ENCODE data around the gene USH2A.

Gene USH2A

DNA sequence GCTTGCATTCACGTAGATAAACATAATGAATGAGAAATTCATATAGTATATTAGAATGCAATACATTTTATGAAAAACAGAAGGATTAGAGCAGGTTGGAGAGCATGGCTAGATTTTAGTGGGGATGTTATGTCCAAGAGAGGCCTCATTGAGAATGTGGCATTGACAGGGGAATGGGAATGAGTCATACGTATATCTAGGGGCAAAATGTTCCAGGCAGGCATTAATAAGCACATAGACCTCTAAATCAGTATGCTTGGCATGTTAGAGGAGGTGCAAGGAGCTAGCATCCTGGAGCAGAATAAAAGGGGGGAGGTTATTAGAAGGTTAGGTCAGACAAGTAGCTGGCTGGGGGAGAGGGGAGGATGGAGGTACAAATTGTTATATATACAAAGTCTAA is 93.0 kb downstream of the USH2A start:
- no peak for DNase-seq (ENCODE audit: low read depth)
- no peak overlapping the region for H3K4me3 ChIP-seq (ENCODE audit: low read length)
- TF ChIP-seq, protein P1, sequence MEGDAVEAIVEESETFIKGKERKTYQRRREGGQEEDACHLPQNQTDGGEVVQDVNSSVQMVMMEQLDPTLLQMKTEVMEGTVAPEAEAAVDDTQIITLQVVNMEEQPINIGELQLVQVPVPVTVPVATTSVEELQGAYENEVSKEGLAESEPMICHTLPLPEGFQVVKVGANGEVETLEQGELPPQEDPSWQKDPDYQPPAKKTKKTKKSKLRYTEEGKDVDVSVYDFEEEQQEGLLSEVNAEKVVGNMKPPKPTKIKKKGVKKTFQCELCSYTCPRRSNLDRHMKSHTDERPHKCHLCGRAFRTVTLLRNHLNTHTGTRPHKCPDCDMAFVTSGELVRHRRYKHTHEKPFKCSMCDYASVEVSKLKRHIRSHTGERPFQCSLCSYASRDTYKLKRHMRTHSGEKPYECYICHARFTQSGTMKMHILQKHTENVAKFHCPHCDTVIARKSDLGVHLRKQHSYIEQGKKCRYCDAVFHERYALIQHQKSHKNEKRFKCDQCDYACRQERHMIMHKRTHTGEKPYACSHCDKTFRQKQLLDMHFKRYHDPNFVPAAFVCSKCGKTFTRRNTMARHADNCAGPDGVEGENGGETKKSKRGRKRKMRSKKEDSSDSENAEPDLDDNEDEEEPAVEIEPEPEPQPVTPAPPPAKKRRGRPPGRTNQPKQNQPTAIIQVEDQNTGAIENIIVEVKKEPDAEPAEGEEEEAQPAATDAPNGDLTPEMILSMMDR (conservative IDR thresholded peaks at IDR 0.05; ENCODE audit: low read length) = no peak

DNA sequence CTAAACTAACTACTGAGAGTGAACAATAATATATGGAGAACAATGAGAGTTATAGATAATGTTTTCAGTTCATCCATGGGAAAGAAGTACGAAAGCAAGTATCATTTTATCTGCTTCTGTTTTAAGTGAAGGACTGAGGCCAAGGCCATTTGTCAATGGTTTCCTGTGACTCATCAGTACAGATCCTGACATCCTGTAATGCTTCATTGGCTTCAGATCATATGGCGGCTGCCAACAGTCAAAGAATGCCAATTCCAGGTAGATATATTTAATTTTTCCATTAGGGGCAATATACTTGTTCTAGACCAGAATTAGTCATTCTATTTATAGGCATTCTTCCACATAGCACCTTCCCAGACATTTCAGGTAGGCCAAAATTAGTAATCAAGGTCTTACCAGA is 97.3 kb downstream of the USH2A start:
- no peak overlapping the region for H3K4me3 ChIP-seq (ENCODE audit: low read length)
- TF ChIP-seq, protein P1 (conservative IDR thresholded peaks at IDR 0.05; ENCODE audit: low read length) = no peak
- DNase-seq (ENCODE audit: low read depth) = no peak

DNA sequence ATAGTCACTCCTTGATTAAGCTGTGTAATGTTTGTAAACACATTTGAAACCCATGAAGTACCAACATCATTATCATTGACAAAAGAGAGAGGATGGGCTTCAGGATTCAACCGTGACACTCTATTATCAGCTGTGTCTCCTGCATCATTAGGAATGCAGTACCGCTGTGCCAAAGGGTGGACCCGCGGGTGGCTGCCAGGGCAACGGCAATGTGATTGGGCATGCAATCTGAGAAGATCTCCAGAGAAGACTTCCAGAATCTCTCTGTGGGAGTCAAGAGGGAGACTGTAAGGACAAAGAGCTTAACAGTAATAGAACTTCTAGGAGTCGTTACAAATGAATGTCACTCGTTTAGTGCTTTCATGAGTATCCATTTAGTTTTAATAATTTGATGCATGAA is 97.9 kb downstream of the USH2A start:
- TF ChIP-seq, protein P1 (conservative IDR thresholded peaks at IDR 0.05; ENCODE audit: low read length) = no peak
- H3K4me3 ChIP-seq (ENCODE audit: low read length) = no peak overlapping the region
- DNase-seq (ENCODE audit: low read depth) = no peak

DNA sequence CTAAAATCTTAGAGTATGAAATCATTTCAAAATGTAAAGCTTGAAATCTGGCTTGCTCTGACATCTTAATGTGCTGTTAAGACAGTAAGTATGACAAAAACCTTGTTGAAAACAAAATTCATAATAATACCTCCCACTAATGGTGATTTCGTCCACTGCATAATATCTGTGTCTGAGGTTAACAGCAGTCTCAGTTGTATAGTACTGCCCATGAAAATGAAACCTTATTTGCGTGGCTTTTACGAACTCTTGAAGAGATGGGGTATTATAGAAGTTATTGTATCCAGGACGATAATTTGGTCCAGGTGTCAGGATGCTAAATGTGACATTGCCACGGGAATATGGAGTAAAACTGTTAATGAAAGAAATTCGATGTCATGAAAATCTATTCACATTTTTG is 99.9 kb downstream of the USH2A start:
- TF ChIP-seq, protein P1 (conservative IDR thresholded peaks at IDR 0.05; ENCODE audit: low read length) = no peak

DNA sequence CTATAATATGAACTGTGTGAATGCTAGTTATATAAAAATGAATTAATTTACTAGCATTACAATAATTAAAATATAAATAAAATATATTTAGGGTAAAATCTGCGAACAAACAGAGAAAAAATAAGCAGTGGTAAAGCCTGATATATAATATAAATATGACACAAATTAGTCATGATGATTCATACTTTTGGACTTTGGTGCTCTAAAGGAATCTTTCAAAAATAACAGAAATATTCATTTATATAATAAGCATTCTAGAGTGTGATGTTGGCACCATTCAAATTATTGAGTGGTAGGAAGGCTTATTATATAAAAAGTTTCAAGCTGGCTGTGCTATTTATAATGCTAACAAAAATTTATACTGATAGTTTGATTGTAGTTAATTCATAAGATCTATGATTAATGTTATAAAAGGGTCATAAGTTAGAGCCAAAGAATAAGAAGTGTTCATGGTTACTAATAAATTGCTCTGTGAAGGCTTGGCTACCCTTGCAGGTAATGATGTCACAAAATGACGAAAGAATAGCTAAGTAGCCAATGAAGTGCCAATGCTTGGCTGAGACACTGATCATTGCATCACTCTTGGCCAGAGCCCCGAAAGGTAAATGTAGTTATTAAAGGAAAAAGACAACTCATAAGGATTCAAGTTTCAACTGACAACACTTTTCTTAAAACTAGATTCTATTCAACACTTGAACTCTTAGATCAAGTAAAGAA is 108.7 kb downstream of the USH2A start:
- TF ChIP-seq, protein P1 (conservative IDR thresholded peaks at IDR 0.05; ENCODE audit: low read length) = no peak

More for the DNA sequence above, 99.9 kb downstream of the USH2A start:
- H3K4me3 ChIP-seq (ENCODE audit: low read length) = no peak overlapping the region
- DNase-seq (ENCODE audit: low read depth) = no peak

DNA sequence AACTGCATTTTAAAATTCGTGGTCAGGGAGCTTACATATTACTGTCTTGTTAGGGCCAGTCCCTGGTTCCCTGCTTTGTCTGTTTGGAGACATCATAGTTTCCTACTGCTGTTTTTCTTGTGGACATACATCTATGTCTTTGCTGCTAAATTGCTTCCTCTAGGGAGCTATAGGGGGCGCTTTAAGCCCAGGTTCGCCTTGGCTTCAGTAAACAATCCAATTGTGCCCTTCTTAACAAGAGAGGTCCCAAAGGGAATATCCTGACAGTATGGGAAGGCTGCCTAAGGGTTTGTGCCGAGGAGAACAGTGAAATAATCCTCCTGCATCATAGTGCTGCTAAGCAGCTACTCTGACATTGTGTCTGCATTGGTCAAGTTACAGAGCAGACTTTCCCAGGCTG is 112.5 kb downstream of the USH2A start:
- TF ChIP-seq, protein P1 (conservative IDR thresholded peaks at IDR 0.05; ENCODE audit: low read length) = peak; percentile 24
- DNase-seq (ENCODE audit: low read depth) = peak; percentile 4
- H3K4me3 ChIP-seq (ENCODE audit: low read length) = no peak overlapping the region

More for the DNA sequence above, 108.7 kb downstream of the USH2A start:
- no peak overlapping the region for H3K4me3 ChIP-seq (ENCODE audit: low read length)
- no peak for DNase-seq (ENCODE audit: low read depth)

DNA sequence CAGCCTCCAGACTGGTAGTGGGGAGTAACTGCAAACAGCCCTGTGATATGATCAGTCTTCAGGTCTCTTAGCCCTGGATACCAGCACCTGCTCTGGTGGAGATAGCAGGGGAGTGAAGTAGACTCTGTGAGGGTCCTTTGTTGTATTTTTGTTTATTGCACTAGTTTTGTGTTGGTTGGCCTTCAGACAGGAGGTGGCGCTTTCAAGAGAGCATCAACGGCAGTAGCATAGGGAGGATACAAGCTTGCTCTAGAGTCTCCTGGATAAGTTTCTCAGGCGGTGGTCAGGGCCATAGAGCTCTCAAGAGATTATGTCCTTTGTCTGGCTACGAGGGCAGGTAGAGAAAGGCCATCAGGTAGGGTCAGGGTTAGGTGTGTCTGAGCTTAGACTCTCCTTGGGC is 116.4 kb downstream of the USH2A start:
- DNase-seq (ENCODE audit: low read depth) = no peak
- no peak overlapping the region for H3K4me3 ChIP-seq (ENCODE audit: low read length)
- TF ChIP-seq, protein P1 (conservative IDR thresholded peaks at IDR 0.05; ENCODE audit: low read length) = no peak
